Measurements from ENCODE around the gene C16orf89.

Gene C16orf89

GRCh38 chr16:5002699-5003143 lies 63.0 kb downstream of the C16orf89 start:
- no peak for DNase-seq

GRCh38 chr16:5001986-5002385 lies 63.8 kb downstream of the C16orf89 start:
- DNase-seq: no peak

DNA sequence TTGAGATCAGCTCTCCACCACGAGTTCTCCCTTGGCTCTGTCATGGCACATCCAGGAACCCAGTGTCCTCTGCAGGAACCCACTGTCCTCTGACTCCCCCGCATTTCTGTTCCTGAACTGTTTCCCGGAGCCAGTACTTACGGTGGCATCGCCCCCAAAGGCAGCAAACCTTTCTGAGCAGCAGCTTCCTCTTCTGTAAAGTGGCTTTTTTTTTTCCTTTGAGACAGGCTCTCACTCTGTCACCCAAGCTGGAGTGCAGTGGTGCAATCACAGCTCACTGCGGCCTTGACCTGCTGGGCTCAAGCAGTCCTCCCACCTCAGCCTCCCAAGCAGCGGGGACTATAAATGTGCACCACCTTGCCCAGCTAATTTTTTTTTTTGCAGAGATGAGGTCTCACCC lies 64.2 kb downstream of the C16orf89 start:
- DNase-seq: peak; percentile 65 to 82

- DNase-seq: no peak
Measured at GRCh38 chr16:5000573-5001001, 65.2 kb downstream of the C16orf89 start.

GRCh38 chr16:4994719-4995434 lies 70.9 kb downstream of the C16orf89 start:
- DNase-seq: no peak

All from Kasumi-1 (cell line).